GM13976 (cell line): ENCODE results near the gene SOWAHA.

ENCODE experiments used
- DNase-seq: peaks from one replicate; pipeline ENCODE4 v3.0.0; 2012; ENCODE audit warnings: low spot score
- CTCF ChIP-seq: IDR thresholded peaks from 2 replicates; pipeline ENCODE4 v1.5.1; 2012; ENCODE audit warnings: borderline replicate concordance, mild to moderate bottlenecking; ENCODE audit not compliant: insufficient read depth; ENCODE audit errors: extremely low read depth, missing control alignments, control extremely low read depth
- in situ Hi-C: fragments of 300-500 bp; cut with MboI; formaldehyde crosslinking; loops from one replicate; pipeline ENCODE4 v1.12.0; 2022; ENCODE audit warnings: low sequenced_read_pairs, mixed read lengths, inconsistent platforms; ENCODE audit not compliant: unreplicated experiment

The SOWAHA gene

GRCh38 chr5:132812781-132813598 lies at the start of gene SOWAHA:
Gene SOWAHA, plus strand, starts transcription at chr5:132813302. Its CDS starts 320 bp downstream, at chr5:132813622.
- in situ Hi-C loops: loop anchor here (10.0 kb wide), 1 partner anchor 288 kb away; no protein-coding TSS in a partner anchor
- DNase-seq: peak; percentile 69

GRCh38 chr5:132764051-132764450 lies 49.1 kb upstream of the SOWAHA start:
- in situ Hi-C loops: no loop called here
- no peak for TF ChIP-seq CTCF
- no peak for DNase-seq

More at GRCh38 chr5:132812781-132813598, at the start of gene SOWAHA:
- no peak for TF ChIP-seq CTCF

- in situ Hi-C loops: no loop called here
- TF ChIP-seq CTCF: no peak
- no peak for DNase-seq
These were observed 48.3 kb upstream of the SOWAHA start for GRCh38 chr5:132764671-132765238.

GRCh38 chr5:132765311-132766019 lies 47.6 kb upstream of the SOWAHA start:
- in situ Hi-C loops: no loop called here
- no peak for TF ChIP-seq CTCF
- DNase-seq: peak; percentile 26

GRCh38 chr5:132766020-132766805 lies 46.9 kb upstream of the SOWAHA start:
- no peak for DNase-seq
- in situ Hi-C loops: no loop called here
- TF ChIP-seq CTCF: no peak

GRCh38 chr5:132766806-132767055 lies 46.4 kb upstream of the SOWAHA start:
- in situ Hi-C loops: no loop called here
- DNase-seq: no peak
- no peak for TF ChIP-seq CTCF
